ENCODE data around the gene TBL3. TPM values are rescaled to one million over a fixed set of nuclear protein-coding genes. Genes with fewer than 3 reads are reported as not detected.

Gene TBL3
- total RNA-seq, 1 experiment from 2014 or later, result 68.0 TPM

DNA sequence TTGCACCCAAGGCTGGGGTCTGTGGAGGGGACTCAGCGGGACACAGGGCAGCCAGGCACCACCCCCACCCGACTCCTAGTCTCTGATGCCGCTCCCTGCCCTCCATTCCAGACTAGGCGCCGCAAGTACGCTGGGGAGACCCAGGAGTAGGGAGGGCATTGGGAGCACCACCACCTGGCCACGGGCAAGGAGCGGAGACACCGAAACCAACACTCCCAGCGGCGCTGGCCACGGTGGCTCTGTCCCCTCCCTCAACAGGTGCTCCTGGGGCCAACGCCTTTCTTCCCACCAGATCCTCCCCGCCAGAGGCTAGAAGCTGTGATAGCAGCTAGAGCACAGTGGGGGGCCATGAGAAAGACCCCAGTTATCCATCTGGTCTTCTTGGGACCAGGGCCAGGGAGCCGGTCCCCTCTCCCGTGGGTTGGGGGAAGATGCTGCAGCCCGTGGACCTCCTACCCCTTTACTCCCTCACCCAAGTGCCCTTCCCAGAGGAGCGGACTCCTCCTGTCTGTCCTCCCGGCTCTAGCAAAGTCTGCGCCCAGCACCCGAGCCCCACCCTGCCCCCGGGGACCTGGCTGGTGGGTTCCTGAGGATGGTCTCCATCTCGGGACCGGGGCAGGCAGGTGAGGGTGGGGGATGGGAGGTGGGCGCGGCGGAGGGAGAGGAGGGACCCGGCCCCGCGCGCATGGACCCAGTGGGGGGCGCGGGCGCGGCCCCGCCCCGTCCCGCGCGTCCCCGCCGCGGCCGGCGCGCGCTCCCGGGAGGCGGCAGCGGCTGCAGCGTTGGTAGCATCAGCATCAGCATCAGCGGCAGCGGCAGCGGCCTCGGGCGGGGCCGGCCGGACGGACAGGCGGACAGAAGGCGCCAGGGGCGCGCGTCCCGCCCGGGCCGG lies 17.6 kb downstream of the TBL3 start, which contains the start of gene SYNGR3:
SYNGR3 (plus strand) TSS at position 762 of the 892 bp plus-strand sequence. CDS start 133 bp downstream, outside the sequence.
- H3K4me1 ChIP-seq (replicated peaks), result peaks cover 29% of the 10 kb centered on the region
- H3K27me3 ChIP-seq (replicated peaks), result peaks cover 12% of the 10 kb centered on the region
- peak within 1 kb of the TSS; percentile 23 for H3K4me3 ChIP-seq
- peaks cover 7% of the 10 kb centered on the region for H3K9me3 ChIP-seq (replicated peaks)
- no peak for DNase-seq (ENCODE audit: low read depth in 1 of 2, low spot score in 2 of 2)
- H3K36me3 ChIP-seq, result peaks cover 29% of the 10 kb centered on the region
- no peak within 1 kb of the TSS for H3K27ac ChIP-seq

DNA sequence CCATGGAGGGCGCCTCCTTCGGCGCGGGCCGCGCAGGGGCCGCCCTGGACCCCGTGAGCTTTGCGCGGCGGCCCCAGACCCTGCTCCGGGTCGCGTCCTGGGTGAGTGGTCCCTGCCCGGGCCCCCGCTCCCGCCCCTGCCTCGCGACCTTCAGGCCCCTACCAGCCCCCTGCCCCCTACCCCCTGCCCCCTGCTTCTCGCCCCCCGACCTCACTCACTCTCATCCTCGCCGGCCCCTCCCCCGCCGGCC lies 18.2 kb downstream of the TBL3 start:
- Histone ChIP-seq H3K4me3 (peak overlapping the region; percentile 23), H3K9me3 (replicated peaks) (peaks cover 7% of the 10 kb centered on the region), H3K4me1 (replicated peaks) (peaks cover 24% of the 10 kb centered on the region), H3K27me3 (replicated peaks) (peaks cover 12% of the 10 kb centered on the region), H3K36me3 (peaks cover 24% of the 10 kb centered on the region), H3K27ac (no peak overlapping the region)
- DNase-seq (ENCODE audit: low read depth in 1 of 2, low spot score in 2 of 2), result no peak

DNA sequence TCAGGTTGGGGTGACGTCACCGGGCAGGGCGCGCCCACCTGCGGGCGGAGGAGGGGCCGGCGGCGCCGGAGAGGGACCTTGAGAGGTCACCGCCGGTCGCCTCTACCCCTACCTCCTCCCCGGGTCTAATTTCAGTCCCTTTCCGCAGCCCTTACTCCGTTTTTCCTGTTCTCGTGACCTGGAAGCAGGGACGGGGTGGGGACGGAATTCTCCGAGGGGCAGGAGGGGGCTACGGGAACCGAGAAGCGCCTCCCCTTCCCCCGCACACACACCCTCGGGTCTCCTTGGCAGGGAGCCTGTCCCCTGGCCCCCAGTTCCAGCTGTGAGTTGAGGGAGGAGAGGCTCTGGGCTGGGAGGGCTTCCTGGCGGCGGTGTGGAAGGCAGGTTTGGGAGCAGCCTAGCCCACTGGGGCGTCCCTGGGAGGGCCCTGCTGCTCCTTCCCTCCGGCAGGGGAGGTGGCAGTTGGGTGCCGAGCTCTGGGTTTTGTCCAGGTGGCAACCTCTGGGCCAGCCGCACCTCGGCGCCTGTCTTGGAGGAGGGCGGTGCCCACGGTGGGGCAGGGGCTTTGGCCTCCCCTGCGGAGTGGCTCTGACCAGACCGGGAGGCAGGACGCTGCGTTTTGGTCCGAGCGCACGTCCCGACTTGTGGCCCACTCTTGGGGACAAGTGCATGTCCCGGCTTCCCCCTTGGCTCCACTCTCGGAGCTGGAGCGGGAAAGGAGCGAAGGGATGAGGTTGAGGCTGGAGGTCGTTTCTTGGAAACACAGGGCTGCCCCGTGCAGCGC lies 18.7 kb downstream of the TBL3 start:
- Histone ChIP-seq H3K9me3 (replicated peaks) (peaks cover 7% of the 10 kb centered on the region), H3K4me1 (replicated peaks) (peaks cover 19% of the 10 kb centered on the region), H3K4me3 (no peak overlapping the region), H3K27me3 (replicated peaks) (peaks cover 12% of the 10 kb centered on the region), H3K36me3 (peaks cover 24% of the 10 kb centered on the region), H3K27ac (no peak overlapping the region)
- DNase-seq (ENCODE audit: low read depth in 1 of 2, low spot score in 2 of 2), result no peak

DNA sequence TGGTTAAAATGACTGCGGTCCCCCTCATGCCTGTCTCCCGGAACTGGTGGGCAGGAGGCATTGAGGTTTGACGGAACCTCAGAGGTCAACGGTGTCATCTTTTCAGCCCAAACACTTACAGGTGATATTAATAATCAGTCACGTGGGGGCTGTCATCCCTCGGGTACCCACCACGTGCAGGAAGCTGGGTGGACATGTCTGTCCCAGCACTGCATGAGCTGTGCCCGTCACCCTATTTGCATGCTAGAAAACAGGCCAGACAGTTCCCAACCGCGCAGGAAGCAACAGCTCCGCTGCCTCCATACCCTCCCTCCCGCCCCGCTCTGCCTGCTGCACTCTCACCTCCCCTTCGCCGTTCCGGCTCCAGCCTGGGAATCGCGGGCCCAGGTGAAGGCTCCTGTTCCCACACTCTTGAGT lies 19.3 kb downstream of the TBL3 start:
- H3K9me3 ChIP-seq (replicated peaks), result peaks cover 7% of the 10 kb centered on the region
- H3K4me3 ChIP-seq, result no peak overlapping the region
- no peak for DNase-seq (ENCODE audit: low read depth in 1 of 2, low spot score in 2 of 2)
- peaks cover 19% of the 10 kb centered on the region for H3K4me1 ChIP-seq (replicated peaks)
- H3K27ac ChIP-seq, result no peak overlapping the region
- H3K27me3 ChIP-seq (replicated peaks), result peaks cover 12% of the 10 kb centered on the region
- H3K36me3 ChIP-seq, result peaks cover 19% of the 10 kb centered on the region

DNA sequence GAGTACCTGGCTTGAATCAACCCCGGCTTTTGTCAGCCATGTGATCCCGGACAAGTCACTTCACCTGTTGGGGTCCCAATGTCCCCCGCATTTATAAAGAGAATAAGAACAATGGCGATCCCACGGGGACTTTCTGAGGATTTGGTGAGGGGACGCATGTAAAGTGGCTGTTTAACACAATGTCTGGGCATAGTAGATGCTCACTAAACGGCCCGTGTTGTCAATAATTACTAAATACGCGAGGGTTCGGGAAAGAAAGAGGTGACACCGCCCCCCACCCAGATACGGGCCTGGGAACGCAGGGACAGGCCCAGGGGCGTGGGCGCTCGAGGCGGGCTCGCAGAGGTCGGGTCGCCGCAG lies 19.7 kb downstream of the TBL3 start:
- no peak overlapping the region for H3K4me3 ChIP-seq
- no peak for DNase-seq (ENCODE audit: low read depth in 1 of 2, low spot score in 2 of 2)
- H3K27ac ChIP-seq, result no peak overlapping the region
- H3K9me3 ChIP-seq (replicated peaks), result peaks cover 7% of the 10 kb centered on the region
- H3K4me1 ChIP-seq (replicated peaks), result peaks cover 23% of the 10 kb centered on the region
- peaks cover 19% of the 10 kb centered on the region for H3K36me3 ChIP-seq
- peaks cover 12% of the 10 kb centered on the region for H3K27me3 ChIP-seq (replicated peaks)

DNA sequence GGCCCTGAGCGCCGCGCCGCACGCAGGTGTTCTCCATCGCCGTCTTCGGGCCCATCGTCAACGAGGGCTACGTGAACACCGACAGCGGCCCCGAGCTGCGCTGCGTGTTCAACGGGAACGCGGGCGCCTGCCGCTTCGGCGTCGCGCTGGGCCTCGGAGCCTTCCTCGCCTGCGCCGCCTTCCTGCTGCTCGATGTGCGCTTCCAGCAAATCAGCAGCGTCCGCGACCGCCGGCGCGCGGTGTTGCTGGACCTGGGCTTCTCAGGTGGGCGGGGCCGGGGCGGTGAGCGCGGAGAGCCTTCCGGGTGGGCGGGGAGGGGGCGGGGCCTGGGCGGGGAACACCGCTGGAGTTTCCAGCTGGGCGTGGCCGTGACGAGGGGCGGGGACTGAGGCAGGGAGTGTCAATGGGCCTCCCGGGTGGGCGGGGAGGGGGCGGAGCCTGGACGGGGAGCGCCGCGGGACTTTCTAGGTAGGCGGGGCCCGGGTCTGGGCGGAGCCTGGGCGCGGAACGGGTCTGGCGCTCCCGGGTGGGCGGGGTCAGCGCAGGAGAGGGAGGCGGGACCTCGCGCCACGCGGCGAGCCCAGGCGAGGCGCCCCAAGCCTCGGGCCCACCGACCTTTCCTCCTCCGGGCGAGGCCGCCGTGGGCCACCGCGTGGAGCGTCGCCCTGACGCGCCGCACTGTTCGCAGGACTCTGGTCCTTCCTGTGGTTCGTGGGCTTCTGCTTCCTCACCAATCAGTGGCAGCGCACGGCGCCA lies 20.3 kb downstream of the TBL3 start:
- no peak overlapping the region for H3K4me3 ChIP-seq
- DNase-seq (ENCODE audit: low read depth in 1 of 2, low spot score in 2 of 2), result peak in 1 of 2 experiments; percentile 93
- peaks cover 19% of the 10 kb centered on the region for H3K36me3 ChIP-seq
- peaks cover 7% of the 10 kb centered on the region for H3K9me3 ChIP-seq (replicated peaks)
- H3K4me1 ChIP-seq (replicated peaks), result peaks cover 28% of the 10 kb centered on the region
- H3K27ac ChIP-seq, result no peak overlapping the region
- H3K27me3 ChIP-seq (replicated peaks), result peaks cover 12% of the 10 kb centered on the region

DNA sequence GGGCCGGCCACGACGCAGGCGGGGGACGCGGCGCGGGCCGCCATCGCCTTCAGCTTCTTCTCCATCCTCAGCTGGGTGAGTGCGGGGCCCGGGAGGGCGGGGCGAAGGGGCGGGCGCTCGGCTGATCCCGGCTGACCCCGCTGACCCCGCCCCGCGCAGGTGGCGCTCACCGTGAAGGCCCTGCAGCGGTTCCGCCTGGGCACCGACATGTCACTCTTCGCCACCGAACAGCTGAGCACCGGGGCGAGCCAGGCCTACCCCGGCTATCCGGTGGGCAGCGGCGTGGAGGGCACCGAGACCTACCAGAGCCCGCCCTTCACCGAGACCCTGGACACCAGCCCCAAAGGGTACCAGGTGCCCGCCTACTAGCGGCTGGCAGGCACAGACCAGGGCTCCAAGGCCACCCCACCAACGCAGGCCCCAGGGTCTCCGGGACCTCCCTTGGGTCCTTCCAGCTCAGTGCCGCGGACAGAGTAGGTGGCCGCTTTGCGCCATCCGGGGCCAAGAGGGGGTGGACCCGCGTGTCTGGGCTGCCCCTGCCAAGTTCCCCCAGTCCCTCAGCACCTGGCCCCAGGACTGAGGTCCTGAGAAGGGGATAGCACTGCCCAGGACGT lies 21.0 kb downstream of the TBL3 start:
- no peak overlapping the region for H3K4me3 ChIP-seq
- peaks cover 7% of the 10 kb centered on the region for H3K9me3 ChIP-seq (replicated peaks)
- peaks cover 34% of the 10 kb centered on the region for H3K4me1 ChIP-seq (replicated peaks)
- no peak for DNase-seq (ENCODE audit: low read depth in 1 of 2, low spot score in 2 of 2)
- H3K27me3 ChIP-seq (replicated peaks), result peaks cover 12% of the 10 kb centered on the region
- H3K36me3 ChIP-seq, result peaks cover 21% of the 10 kb centered on the region
- no peak overlapping the region for H3K27ac ChIP-seq

DNA sequence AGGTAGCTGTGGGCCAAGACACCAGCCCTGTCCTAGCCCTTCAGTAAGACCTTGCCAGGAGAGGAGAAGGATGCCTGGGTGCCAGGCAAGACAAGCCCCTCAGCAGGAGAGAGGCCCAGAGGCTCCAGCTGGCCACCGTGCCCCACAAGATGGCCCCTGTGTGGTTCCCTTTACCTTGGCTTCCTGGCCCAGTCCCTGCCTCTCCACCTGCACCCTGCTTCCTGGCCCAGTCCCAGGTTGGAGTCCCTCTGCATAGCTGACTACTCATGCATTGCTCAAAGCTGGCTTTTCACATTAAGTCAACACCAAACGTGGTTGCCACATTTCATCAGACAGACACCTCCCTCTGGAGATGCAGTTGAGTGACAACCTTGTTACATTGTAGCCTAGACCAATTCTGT lies 21.9 kb downstream of the TBL3 start:
- Histone ChIP-seq H3K27ac (no peak overlapping the region), H3K27me3 (replicated peaks) (peaks cover 12% of the 10 kb centered on the region), H3K36me3 (peaks cover 30% of the 10 kb centered on the region), H3K4me1 (replicated peaks) (peaks cover 43% of the 10 kb centered on the region), H3K9me3 (replicated peaks) (peaks cover 7% of the 10 kb centered on the region), H3K4me3 (no peak overlapping the region)
- DNase-seq (ENCODE audit: low read depth in 1 of 2, low spot score in 2 of 2), result no peak

DNA sequence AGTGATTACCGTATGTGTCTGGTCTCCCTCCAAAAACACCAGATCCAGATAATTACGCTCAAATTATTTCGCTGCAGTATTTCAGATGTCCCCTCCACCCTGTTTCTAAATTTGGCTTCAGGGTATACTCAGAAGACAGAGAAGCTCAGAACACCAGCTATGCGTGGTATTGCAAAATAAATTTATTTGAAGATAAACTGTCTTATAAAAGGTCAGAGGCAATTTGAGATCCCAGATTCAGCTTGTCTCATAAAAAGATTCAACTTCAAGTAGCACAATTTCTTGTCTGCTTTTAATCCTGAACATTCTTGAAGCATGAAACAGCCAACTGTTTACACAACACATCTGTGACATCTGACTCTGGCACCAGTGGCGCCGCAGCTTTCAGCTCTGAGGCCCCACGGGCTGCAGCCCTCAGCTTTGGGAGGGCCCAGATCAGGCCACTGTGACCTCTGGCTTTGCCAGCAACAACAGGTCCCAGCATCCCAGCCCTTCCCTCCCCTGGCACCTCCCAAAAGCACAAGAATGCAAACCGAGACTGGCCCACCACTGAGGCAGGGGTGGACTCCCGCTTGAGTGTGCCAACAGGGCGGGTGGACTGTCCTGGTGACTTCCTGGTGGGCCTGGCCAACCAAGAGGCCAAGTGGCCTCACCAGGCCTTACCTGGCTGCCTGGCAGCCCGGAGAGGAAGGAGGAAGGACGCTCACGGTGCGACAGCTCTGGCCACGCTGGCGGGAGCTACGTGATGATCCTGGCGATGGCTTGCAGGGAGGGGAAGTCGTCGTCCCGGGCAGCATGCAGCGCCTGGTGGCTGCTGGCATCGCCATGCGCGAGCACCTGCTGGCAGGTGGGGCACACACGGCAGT lies 25.9 kb downstream of the TBL3 start:
- Histone ChIP-seq H3K4me1 (replicated peaks) (peaks cover 24% of the 10 kb centered on the region), H3K27me3 (replicated peaks) (no peaks in the 10 kb centered on the region), H3K9me3 (replicated peaks) (no peaks in the 10 kb centered on the region), H3K27ac (peak overlapping the region; percentile 48), H3K36me3 (peaks cover 70% of the 10 kb centered on the region), H3K4me3 (no peak overlapping the region)
- DNase-seq (ENCODE audit: low read depth in 1 of 2, low spot score in 2 of 2), result peak in 1 of 2 experiments; percentile 47

DNA sequence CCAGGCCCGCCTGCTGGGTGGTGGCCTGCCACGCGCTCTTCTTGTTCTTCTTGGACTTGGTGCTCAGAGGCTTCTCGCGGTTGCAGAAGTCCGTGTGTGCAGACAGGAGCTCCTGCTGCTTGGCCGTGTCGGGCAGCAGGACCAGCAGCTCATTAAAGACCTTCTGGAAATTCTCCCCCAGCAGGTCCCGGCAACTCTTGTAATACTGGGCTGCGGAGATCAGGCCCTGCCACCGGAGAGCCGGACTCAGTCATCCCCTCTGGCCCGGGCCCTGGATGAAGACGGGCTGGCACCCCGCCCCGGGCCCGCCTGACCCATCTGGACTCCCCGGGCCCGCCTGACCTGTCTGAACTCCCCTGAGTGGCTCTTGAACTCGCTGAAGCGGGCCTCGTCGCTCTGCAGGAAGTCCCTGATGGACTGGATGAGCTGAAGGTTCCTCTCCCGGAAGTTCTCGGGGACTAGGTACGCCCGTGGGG lies 26.5 kb downstream of the TBL3 start:
- Histone ChIP-seq H3K27ac (no peak overlapping the region), H3K36me3 (peaks cover 77% of the 10 kb centered on the region), H3K9me3 (replicated peaks) (no peaks in the 10 kb centered on the region), H3K4me3 (no peak overlapping the region), H3K4me1 (replicated peaks) (peaks cover 24% of the 10 kb centered on the region), H3K27me3 (replicated peaks) (no peaks in the 10 kb centered on the region)
- DNase-seq (ENCODE audit: low read depth in 1 of 2, low spot score in 2 of 2), result no peak

DNA sequence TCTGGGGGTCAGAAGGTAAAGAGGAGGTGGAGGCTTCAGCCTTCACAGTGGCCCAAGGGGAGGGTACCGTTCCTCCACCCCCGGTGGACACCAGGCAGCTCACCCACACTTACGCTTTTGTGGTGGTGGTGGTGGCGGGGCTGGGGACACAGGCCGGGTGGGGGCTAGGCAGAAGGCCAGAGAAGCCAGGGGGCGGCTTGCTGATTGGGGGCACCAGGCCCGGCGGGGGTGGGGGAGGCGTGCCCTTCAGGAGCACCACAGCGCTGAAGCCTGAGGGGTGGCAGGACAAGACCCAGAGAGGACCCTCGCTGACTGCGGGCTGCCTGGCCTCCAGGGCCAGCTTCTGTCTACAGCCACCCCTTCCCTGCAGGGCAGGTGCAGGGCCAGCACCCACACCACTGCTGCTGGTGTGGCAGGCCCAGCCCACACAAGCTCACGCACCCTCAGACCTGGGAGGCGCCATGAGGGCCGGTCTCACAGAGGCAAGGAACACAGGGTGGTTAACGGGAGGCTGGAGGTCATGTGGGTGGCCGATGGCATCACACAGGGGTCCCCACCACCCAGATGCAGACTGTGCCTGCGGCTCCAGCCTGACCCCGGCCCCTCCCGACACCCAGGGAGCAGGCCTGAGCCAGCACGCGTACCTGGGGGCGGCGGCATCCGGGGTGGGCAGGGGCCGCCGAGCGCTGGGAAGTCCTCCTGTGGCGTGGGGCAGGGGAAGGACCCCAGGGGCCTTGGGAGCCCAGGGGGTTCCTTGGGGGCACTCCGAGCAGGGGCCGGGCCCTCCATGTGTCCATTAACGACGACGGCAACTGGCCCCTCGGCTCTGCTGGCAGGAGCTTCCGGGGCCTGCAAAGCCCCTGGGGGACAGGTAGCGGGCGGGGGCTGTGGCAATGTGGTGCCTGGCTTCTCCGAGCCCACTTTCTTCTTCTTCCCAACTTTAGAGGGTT lies 27.3 kb downstream of the TBL3 start:
- DNase-seq (ENCODE audit: low read depth in 1 of 2, low spot score in 2 of 2), result no peak
- Histone ChIP-seq H3K4me3 (no peak overlapping the region), H3K4me1 (replicated peaks) (peaks cover 27% of the 10 kb centered on the region), H3K9me3 (replicated peaks) (no peaks in the 10 kb centered on the region), H3K27me3 (replicated peaks) (no peaks in the 10 kb centered on the region), H3K27ac (no peak overlapping the region), H3K36me3 (peaks cover 81% of the 10 kb centered on the region)

Measured in SJSA1 (cell line).